A673 (cell line): ENCODE measurements around the gene NCKAP5. TPM values are rescaled to one million over a fixed set of nuclear protein-coding genes. Genes with fewer than 3 reads are reported as not detected.

ENCODE experiments used
- BruUV-seq: library from RNA; stranded (reverse); fragments of 400-500 nt; replicated peaks from 2 replicates; lab custom pipeline; 2021; lab: Mats Ljungman, UMichigan
- CTCF ChIA-PET: fragments of 300-600 bp; sonication (Branson Sonifier 250); formaldehyde crosslinking; loops from one replicate; lab custom pipeline; 2022; ENCODE audit warnings: antibody characterized with exemption; lab: Charles Lee
- POLR2A ChIA-PET: fragments of 300-600 bp; sonication (Branson Sonifier 250); formaldehyde crosslinking; loops from one replicate; lab custom pipeline; 2022; ENCODE audit warnings: antibody characterized with exemption; ENCODE audit not compliant: low non-redundant PET; lab: Charles Lee
- DNase-seq: peaks from one replicate; pipeline ENCODE4 v3.0.0-alpha.2; 2015; ENCODE audit warnings: low spot score
- H3K27ac ChIP-seq: fragments of 200-600 bp; sonication (generic); 2 replicates; pipeline ENCODE4 v1.5.1; 2016; ENCODE audit warnings: mixed run types, low read depth, mild to moderate bottlenecking, mixed read lengths, antibody characterized with exemption, low read length; ENCODE audit not compliant: poor library complexity, severe bottlenecking
- H3K27me3 ChIP-seq: fragments of 200-600 bp; sonication (generic); replicated peaks from 2 replicates; pipeline ENCODE4 v1.6.1; 2017; ENCODE audit warnings: mixed run types, low read depth, mild to moderate bottlenecking, mixed read lengths, antibody characterized with exemption, low read length; ENCODE audit not compliant: insufficient read depth, poor library complexity
- H3K36me3 ChIP-seq: fragments of 200-600 bp; sonication (generic); 2 replicates; pipeline ENCODE4 v1.6.1; 2016; ENCODE audit warnings: mixed run types, mild to moderate bottlenecking, mixed read lengths, antibody characterized with exemption, low read length; ENCODE audit not compliant: insufficient read depth, poor library complexity, severe bottlenecking
- H3K4me1 ChIP-seq: fragments of 200-600 bp; sonication (generic); 2 replicates; pipeline ENCODE4 v1.6.1; 2017; ENCODE audit warnings: mixed run types, mild to moderate bottlenecking, mixed read lengths, antibody characterized with exemption, low read length; ENCODE audit not compliant: insufficient read depth, poor library complexity, severe bottlenecking
- H3K4me3 ChIP-seq: fragments of 200-600 bp; sonication (generic); 2 replicates; pipeline ENCODE4 v1.5.1; 2016; ENCODE audit warnings: low read depth, mixed run types, mild to moderate bottlenecking, mixed read lengths, low read length; ENCODE audit not compliant: poor library complexity, severe bottlenecking
- H3K9me3 ChIP-seq: fragments of 200-600 bp; sonication (generic); 2 replicates; pipeline ENCODE4 v1.6.1; 2016; ENCODE audit warnings: mixed run types, low read depth, mild to moderate bottlenecking, mixed read lengths, antibody characterized with exemption, low read length; ENCODE audit not compliant: poor library complexity, severe bottlenecking
- EZH2 ChIP-seq: fragments of 200-600 bp; sonication (generic); IDR thresholded peaks from 2 replicates; pipeline ENCODE4 v1.6.1; 2017; ENCODE audit warnings: borderline replicate concordance, low read depth, mild to moderate bottlenecking, mixed read lengths, antibody characterized with exemption, low read length; ENCODE audit not compliant: poor library complexity, severe bottlenecking
- intact Hi-C: fragments of 100-400 bp; cut with micrococcal nuclease; formaldehyde crosslinking; loops from one replicate; pipeline ENCODE4 v1.10.0; 2022; ENCODE audit not compliant: unreplicated experiment
- total RNA-seq: library from RNA; stranded (reverse); gene quantifications from 2 replicates; pipeline ENCODE4 v1.2.3, GENCODE V29; 2021
- TF ChIP-seq, protein P1 (sequence below): fragments of 300-800, 200-600 bp; sonication (generic); conservative IDR thresholded peaks from 2 replicates; pipeline ENCODE4 v1.5.1; 2017; ENCODE audit warnings: low read depth, mild to moderate bottlenecking, antibody characterized with exemption, low read length, moderate library complexity, mixed read lengths

Gene NCKAP5
- total RNA-seq, 1 experiment from 2014 or later = 26.6 TPM

DNA sequence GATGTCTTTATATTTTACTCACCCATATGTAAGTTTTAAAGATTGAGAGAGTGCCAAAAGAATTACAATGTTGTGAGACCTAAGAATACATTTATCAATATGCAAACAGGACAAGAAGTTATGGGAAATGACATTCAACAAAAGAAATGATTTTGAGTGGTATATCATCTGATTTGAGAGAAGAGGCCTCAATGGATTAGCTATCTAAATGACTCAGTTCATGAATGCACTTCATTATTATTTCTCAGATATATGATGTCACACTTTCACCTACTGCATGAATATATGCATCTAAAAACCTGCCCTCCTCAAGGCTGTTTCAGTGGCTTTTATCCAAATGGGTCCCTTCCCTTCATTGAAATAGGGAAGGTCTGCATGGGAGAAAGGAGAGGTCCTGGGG is 769.9 kb downstream of the NCKAP5 start:
- Histone ChIP-seq H3K27me3 (no peaks in the 10 kb centered on the region), H3K4me3 (no peak overlapping the region), H3K4me1 (no peaks in the 10 kb centered on the region), H3K36me3 (no peaks in the 10 kb centered on the region), H3K9me3 (no peaks in the 10 kb centered on the region), H3K27ac (no peak overlapping the region)
- ChIA-PET POLR2A (no interaction called here), CTCF (no interaction called here)
- BruUV-seq = no TSS peak
- intact Hi-C loops = no loop called here
- TF ChIP-seq EZH2 = no peak
- TF ChIP-seq, protein P1, sequence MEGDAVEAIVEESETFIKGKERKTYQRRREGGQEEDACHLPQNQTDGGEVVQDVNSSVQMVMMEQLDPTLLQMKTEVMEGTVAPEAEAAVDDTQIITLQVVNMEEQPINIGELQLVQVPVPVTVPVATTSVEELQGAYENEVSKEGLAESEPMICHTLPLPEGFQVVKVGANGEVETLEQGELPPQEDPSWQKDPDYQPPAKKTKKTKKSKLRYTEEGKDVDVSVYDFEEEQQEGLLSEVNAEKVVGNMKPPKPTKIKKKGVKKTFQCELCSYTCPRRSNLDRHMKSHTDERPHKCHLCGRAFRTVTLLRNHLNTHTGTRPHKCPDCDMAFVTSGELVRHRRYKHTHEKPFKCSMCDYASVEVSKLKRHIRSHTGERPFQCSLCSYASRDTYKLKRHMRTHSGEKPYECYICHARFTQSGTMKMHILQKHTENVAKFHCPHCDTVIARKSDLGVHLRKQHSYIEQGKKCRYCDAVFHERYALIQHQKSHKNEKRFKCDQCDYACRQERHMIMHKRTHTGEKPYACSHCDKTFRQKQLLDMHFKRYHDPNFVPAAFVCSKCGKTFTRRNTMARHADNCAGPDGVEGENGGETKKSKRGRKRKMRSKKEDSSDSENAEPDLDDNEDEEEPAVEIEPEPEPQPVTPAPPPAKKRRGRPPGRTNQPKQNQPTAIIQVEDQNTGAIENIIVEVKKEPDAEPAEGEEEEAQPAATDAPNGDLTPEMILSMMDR = no peak
- no peak for DNase-seq

DNA sequence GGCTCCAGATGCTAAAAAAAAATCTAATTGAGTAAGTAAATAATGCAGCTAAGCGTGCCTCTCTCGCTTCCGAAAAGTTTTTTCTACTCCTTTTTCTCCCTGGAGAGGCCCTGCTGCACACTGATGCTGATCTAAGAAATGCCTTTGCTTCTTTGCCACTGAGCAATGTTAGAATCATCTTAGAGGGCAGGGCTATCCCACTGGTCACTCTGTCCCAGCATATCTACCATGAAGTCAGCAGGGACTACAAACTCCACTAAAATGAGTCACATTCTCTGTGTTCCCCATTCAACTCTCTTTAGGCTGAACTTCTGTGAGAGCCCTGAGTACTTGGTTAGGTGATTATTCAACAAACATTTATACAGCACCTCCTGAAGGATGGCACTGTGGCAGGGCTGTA is 770.7 kb downstream of the NCKAP5 start:
- no peaks in the 10 kb centered on the region for H3K9me3 ChIP-seq
- no peak overlapping the region for H3K27ac ChIP-seq
- BruUV-seq = no TSS peak
- POLR2A ChIA-PET = no interaction called here
- no peak for TF ChIP-seq EZH2
- TF ChIP-seq, protein P1 = no peak
- CTCF ChIA-PET = no interaction called here
- intact Hi-C loops = no loop called here
- no peaks in the 10 kb centered on the region for H3K27me3 ChIP-seq
- H3K4me1 ChIP-seq = no peaks in the 10 kb centered on the region
- no peak overlapping the region for H3K4me3 ChIP-seq
- no peak for DNase-seq
- no peaks in the 10 kb centered on the region for H3K36me3 ChIP-seq

DNA sequence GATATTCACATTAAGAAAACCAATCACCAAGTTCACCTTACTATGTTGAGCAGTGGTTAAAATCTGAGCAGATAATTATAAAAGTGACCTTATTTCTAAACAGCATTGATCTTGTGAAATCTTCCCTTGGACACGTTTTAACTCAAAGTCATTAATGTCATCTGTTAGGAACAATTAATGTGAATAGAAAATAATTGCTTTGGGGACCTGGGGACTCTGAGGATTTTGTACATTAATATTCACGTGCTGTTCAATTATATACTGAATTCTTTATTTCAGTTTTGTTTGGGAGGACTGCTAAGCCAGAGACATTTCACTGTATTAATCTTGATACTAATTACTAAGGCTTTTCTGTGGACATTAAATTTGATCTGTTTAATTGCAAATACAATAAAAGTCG is 771.2 kb downstream of the NCKAP5 start:
- Histone ChIP-seq H3K4me1 (no peaks in the 10 kb centered on the region), H3K36me3 (no peaks in the 10 kb centered on the region), H3K4me3 (no peak overlapping the region), H3K27ac (no peak overlapping the region), H3K9me3 (no peaks in the 10 kb centered on the region), H3K27me3 (no peaks in the 10 kb centered on the region)
- ChIA-PET CTCF (no interaction called here), POLR2A (no interaction called here)
- intact Hi-C loops = no loop called here
- BruUV-seq = no TSS peak
- no peak for DNase-seq
- TF ChIP-seq, protein P1 = no peak
- no peak for TF ChIP-seq EZH2
